Mesenchymal stem cell (in vitro differentiated cells and primary cell): ENCODE results near the gene BCL2L12. TPM values are rescaled to one million over a fixed set of nuclear protein-coding genes. Genes with fewer than 3 reads are reported as not detected.
"Not testable (repeated sequence)": the region's sequence is repeated elsewhere in the genome, so short reads cannot be mapped to it uniquely, and the experiment has no call there.

ENCODE experiments used
- DNase-seq: peaks from one replicate; pipeline ENCODE4 v3.0.0-alpha.2; 2013
- H2AFZ ChIP-seq: one replicate; pipeline ENCODE4 v1.6.1; 2013; ENCODE audit warnings: low read depth, mild to moderate bottlenecking, control low read depth, inconsistent platforms, low read length, moderate library complexity
- H2AK5ac ChIP-seq: 2 replicates; pipeline ENCODE4 v1.6.1; 2013; ENCODE audit warnings: low read length, moderate library complexity, mild to moderate bottlenecking, inconsistent platforms; ENCODE audit not compliant: severe bottlenecking
- H2BK120ac ChIP-seq: one replicate; pipeline ENCODE4 v1.6.1; 2013; ENCODE audit warnings: low read depth, mild to moderate bottlenecking, inconsistent platforms, low read length, moderate library complexity
- H2BK12ac ChIP-seq, 2 experiments: one replicate each; pipeline ENCODE4 v1.6.1; 2013; ENCODE audit warnings: inconsistent platforms in 2 of 2, low read length in 2 of 2, mild to moderate bottlenecking in 2 of 2, moderate library complexity in 2 of 2, control low read depth in 1 of 2
- H2BK15ac ChIP-seq: one replicate; pipeline ENCODE4 v1.6.1; 2013; ENCODE audit warnings: mild to moderate bottlenecking, low read depth, inconsistent platforms; ENCODE audit not compliant: poor library complexity, severe bottlenecking
- H2BK5ac ChIP-seq: 2 replicates; pipeline ENCODE4 v1.6.1; 2013; ENCODE audit warnings: low read depth, mild to moderate bottlenecking, low read length, control low read depth, inconsistent platforms; ENCODE audit not compliant: poor library complexity, severe bottlenecking
- H3K14ac ChIP-seq, 2 experiments: one replicate each; pipeline ENCODE4 v1.6.1; 2013; ENCODE audit warnings: inconsistent platforms in 2 of 2, low read length in 2 of 2, control low read depth in 1 of 2, mild to moderate bottlenecking in 1 of 2, moderate library complexity in 1 of 2
- H3K18ac ChIP-seq, 2 experiments: one replicate each; pipeline ENCODE4 v1.6.1; 2013; ENCODE audit warnings: inconsistent platforms in 2 of 2, low read length in 2 of 2, control low read depth in 1 of 2, low read depth in 1 of 2, mild to moderate bottlenecking in 1 of 2
- H3K23ac ChIP-seq, 2 experiments: one replicate each; pipeline ENCODE4 v1.6.1; 2013; ENCODE audit warnings: inconsistent platforms in 2 of 2, low read length in 2 of 2, mild to moderate bottlenecking in 2 of 2, moderate library complexity in 2 of 2, control low read depth in 1 of 2
- H3K27ac ChIP-seq: 2 replicates; pipeline ENCODE4 v1.5.1; 2013; ENCODE audit warnings: mild to moderate bottlenecking, moderate library complexity, low read length, control low read depth, inconsistent platforms; ENCODE audit not compliant: poor library complexity, severe bottlenecking
- H3K27me3 ChIP-seq, 2 experiments: 2 replicates each; pipeline versions ENCODE4 v1.6.1 to v1.7.0; 2013; ENCODE audit warnings: low read length in 2 of 2, mild to moderate bottlenecking in 2 of 2, moderate library complexity in 2 of 2, control low read depth in 1 of 2, inconsistent platforms in 1 of 2; ENCODE audit not compliant: control insufficient read depth in 1 of 2, insufficient read depth in 1 of 2
- H3K36me3 ChIP-seq, 2 experiments: 2 replicates each; pipeline versions ENCODE4 v1.6.1 to v1.7.0; 2013; ENCODE audit warnings: low read length in 2 of 2, control low read depth in 1 of 2, inconsistent platforms in 1 of 2, low read depth in 1 of 2, mild to moderate bottlenecking in 1 of 2; ENCODE audit not compliant: insufficient read depth in 2 of 2, control insufficient read depth in 1 of 2
- H3K4ac ChIP-seq, 2 experiments: one replicate each; pipeline ENCODE4 v1.6.1; 2013; ENCODE audit warnings: inconsistent platforms in 2 of 2, low read length in 2 of 2, mild to moderate bottlenecking in 2 of 2, moderate library complexity in 2 of 2, control low read depth in 1 of 2, low read depth in 1 of 2
- H3K4me1 ChIP-seq: 2 replicates; pipeline ENCODE4 v1.6.1; 2013; ENCODE audit warnings: low read depth, low read length, control low read depth; ENCODE audit not compliant: control insufficient read depth, insufficient read depth
- H3K4me2 ChIP-seq: 2 replicates; pipeline ENCODE4 v1.6.1; 2013; ENCODE audit warnings: low read length, mild to moderate bottlenecking, inconsistent platforms; ENCODE audit not compliant: poor library complexity, severe bottlenecking
- H3K4me3 ChIP-seq, 2 experiments: 2 replicates each; pipeline versions ENCODE4 v1.5.1 to v1.7.0; 2013; ENCODE audit warnings: low read length in 2 of 2, mild to moderate bottlenecking in 2 of 2, control low read depth in 1 of 2, low read depth in 1 of 2; ENCODE audit not compliant: insufficient read depth in 1 of 2
- H3K79me1 ChIP-seq: replicated peaks from 2 replicates; pipeline ENCODE4 v1.6.1; 2013; ENCODE audit warnings: mild to moderate bottlenecking, control low read depth, low read length, inconsistent platforms; ENCODE audit not compliant: poor library complexity, severe bottlenecking
- H3K9ac ChIP-seq: 2 replicates; pipeline ENCODE4 v1.7.0; 2013; ENCODE audit warnings: mild to moderate bottlenecking, low read length, moderate library complexity
- H3K9me3 ChIP-seq: 2 replicates; pipeline ENCODE4 v1.7.0; 2013; ENCODE audit warnings: mild to moderate bottlenecking, low read length; ENCODE audit not compliant: control insufficient read depth
- H4K8ac ChIP-seq: one replicate; pipeline ENCODE4 v1.6.1; 2013; ENCODE audit warnings: inconsistent platforms, mild to moderate bottlenecking, low read length, moderate library complexity
- H4K91ac ChIP-seq: one replicate; pipeline ENCODE4 v1.6.1; 2013; ENCODE audit warnings: mild to moderate bottlenecking, low read length, inconsistent platforms
- WGBS: methylation state at CpG from one replicate; pipeline ENCODE4 v1.1.7; 2013; ENCODE audit warnings: mixed read lengths; 5-methylcytosine and 5-hydroxymethylcytosine counted together
- polyA plus RNA-seq, 2 experiments: library from polyadenylated mRNA; stranded (reverse); fragments of 200-250 nt; gene quantifications; one replicate each; pipeline ENCODE4 v1.2.3, GENCODE V29; 2013

Gene BCL2L12
- polyA plus RNA-seq (2013, experiment 1 of 2), result 20.5 TPM
- polyA plus RNA-seq (2013, experiment 2 of 2), result 20.9 TPM

GRCh38 chr19:49665351-49666119 lies at the start of gene BCL2L12, which contains the start of gene IRF3:
BCL2L12 (plus strand) TSS chr19:49665933; CDS start chr19:49666693, 760 bp downstream.
IRF3 (minus strand) TSS chr19:49665857; CDS start chr19:49664838, 1,019 bp downstream.
- Histone ChIP-seq H3K4ac (peak within 1 kb of the TSS in 1 of 2 experiments; percentile 83), H3K27me3 (no peaks in the 10 kb centered on the region), H3K36me3 (peaks cover 42 to 47% of the 10 kb centered on the region in 2 experiments), H3K79me1 (peaks cover 48% of the 10 kb centered on the region), H4K8ac (peak within 1 kb of the TSS; percentile 9), H3K4me1 (peaks cover 16% of the 10 kb centered on the region), H3K4me3 (peak within 1 kb of the TSS; percentile 70 to 97), H3K9ac (peak within 1 kb of the TSS; percentile 93), H3K18ac (peak within 1 kb of the TSS; percentile 94 to 97), H3K23ac (peak within 1 kb of the TSS in 1 of 2 experiments; percentile 46), H3K9me3 (no peaks in the 10 kb centered on the region), H2BK12ac (peak within 1 kb of the TSS in 1 of 2 experiments; percentile 29), H3K27ac (peak within 1 kb of the TSS; percentile 97), H2AK5ac (no peak within 1 kb of the TSS), H2BK120ac (peak within 1 kb of the TSS; percentile 61), H3K14ac (peak within 1 kb of the TSS in 1 of 2 experiments; percentile 95), H4K91ac (peak within 1 kb of the TSS; percentile 9), H2BK5ac (peak within 1 kb of the TSS; percentile 76), H2AFZ (peak within 1 kb of the TSS; percentile 64), H3K4me2 (peak within 1 kb of the TSS; percentile 93), H2BK15ac (no peak within 1 kb of the TSS)
- DNase-seq, result peak; percentile 97
- under 1% methylated on average over 50 of the region's 50 CpGs for WGBS

- Histone ChIP-seq H3K9ac (no peak overlapping the region), H2BK5ac (no peak overlapping the region), H4K8ac (no peak overlapping the region), H3K27me3 (no peaks in the 10 kb centered on the region), H3K4ac (no peak overlapping the region), H2AK5ac (no peak overlapping the region), H3K79me1 (peaks cover 43% of the 10 kb centered on the region), H3K14ac (no peak overlapping the region), H3K4me3 (no peak overlapping the region), H3K4me1 (peaks cover 20% of the 10 kb centered on the region), H2BK12ac (no peak overlapping the region), H3K9me3 (no peaks in the 10 kb centered on the region), H4K91ac (no peak overlapping the region), H3K36me3 (peaks cover 46 to 70% of the 10 kb centered on the region in 2 experiments), H3K4me2 (no peak overlapping the region), H3K23ac (no peak overlapping the region), H2BK15ac (no peak overlapping the region), H3K27ac (no peak overlapping the region), H2AFZ (no peak overlapping the region), H2BK120ac (no peak overlapping the region), H3K18ac (no peak overlapping the region)
- 97% methylated on average over 7 of the region's 7 CpGs for WGBS
- no peak for DNase-seq
Measured at GRCh38 chr19:49616532-49616931, 49.2 kb upstream of the BCL2L12 start.

- Histone ChIP-seq H2BK120ac (no peak overlapping the region), H3K4me3 (no peak overlapping the region), H3K79me1 (peaks cover 47% of the 10 kb centered on the region), H3K27me3 (no peaks in the 10 kb centered on the region), H2BK5ac (no peak overlapping the region), H4K8ac (no peak overlapping the region), H2BK12ac (no peak overlapping the region), H2AFZ (no peak overlapping the region), H3K9me3 (no peaks in the 10 kb centered on the region), H3K9ac (no peak overlapping the region), H2BK15ac (no peak overlapping the region), H3K14ac (no peak overlapping the region), H3K4ac (no peak overlapping the region), H4K91ac (no peak overlapping the region), H3K4me1 (peaks cover 20% of the 10 kb centered on the region), H3K4me2 (no peak overlapping the region), H2AK5ac (no peak overlapping the region), H3K23ac (no peak overlapping the region), H3K36me3 (peaks cover 51 to 73% of the 10 kb centered on the region in 2 experiments), H3K18ac (no peak overlapping the region), H3K27ac (no peak overlapping the region)
- no peak for DNase-seq
- 100% methylated on average over 5 of the region's 7 CpGs for WGBS
Measured at GRCh38 chr19:49616945-49617344, 48.8 kb upstream of the BCL2L12 start.

GRCh38 chr19:49617860-49618259 lies 47.9 kb upstream of the BCL2L12 start:
- H3K14ac ChIP-seq, H4K91ac ChIP-seq, H2BK15ac ChIP-seq, H3K23ac ChIP-seq, DNase-seq, H3K27ac ChIP-seq, H2BK120ac ChIP-seq, H4K8ac ChIP-seq, H2AFZ ChIP-seq, H3K4me2 ChIP-seq, H3K27me3 ChIP-seq, H2AK5ac ChIP-seq, H2BK5ac ChIP-seq, H3K9me3 ChIP-seq, H3K18ac ChIP-seq, H3K9ac ChIP-seq, H3K4ac ChIP-seq, H3K4me3 ChIP-seq, H2BK12ac ChIP-seq: not testable (repeated sequence)
- H3K36me3 ChIP-seq, result peaks cover 55 to 67% of the 10 kb centered on the region in 2 experiments
- WGBS, result 96% methylated on average over 13 of the region's 13 CpGs
- H3K79me1 ChIP-seq, result peaks cover 51% of the 10 kb centered on the region
- H3K4me1 ChIP-seq, result peaks cover 18% of the 10 kb centered on the region
